ENCODE data around the gene ZNF277. TPM values are rescaled to one million over a fixed set of nuclear protein-coding genes. Genes with fewer than 3 reads are reported as not detected.

ZNF277 gene
- total RNA-seq, 2 donors from 2014 or later = 22.7 to 30.4 TPM

DNA sequence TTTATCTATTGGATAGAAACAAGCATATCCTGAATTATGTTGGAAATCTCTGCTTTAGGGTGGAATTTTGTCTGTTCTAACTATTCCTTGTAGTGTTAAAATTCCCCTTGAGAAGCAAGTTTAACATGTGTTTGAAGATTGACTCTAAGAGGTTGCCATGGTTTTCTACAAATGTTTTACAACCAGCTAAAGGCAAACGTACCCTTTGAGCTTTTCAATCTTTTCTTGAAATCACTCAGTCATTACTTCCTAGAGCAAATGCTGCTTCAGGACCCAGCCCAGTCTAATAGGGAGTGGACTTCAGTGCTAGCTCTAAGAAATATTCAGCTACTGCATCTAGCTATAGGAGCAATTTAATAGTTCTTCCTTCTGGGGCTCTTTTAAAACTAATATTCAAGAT, 125.0 kb downstream of the ZNF277 start:
- ATAC-seq (no peak), DNase-seq (ENCODE audit: low spot score in 2 of 2) (no peak)
- no peak overlapping the region for H3K27ac Mint-ChIP-seq
- H3K9me3 Mint-ChIP-seq = no peaks in the 10 kb centered on the region
- H3K36me3 Mint-ChIP-seq = peaks cover 6 to 7% of the 10 kb centered on the region in 2 donors

DNA sequence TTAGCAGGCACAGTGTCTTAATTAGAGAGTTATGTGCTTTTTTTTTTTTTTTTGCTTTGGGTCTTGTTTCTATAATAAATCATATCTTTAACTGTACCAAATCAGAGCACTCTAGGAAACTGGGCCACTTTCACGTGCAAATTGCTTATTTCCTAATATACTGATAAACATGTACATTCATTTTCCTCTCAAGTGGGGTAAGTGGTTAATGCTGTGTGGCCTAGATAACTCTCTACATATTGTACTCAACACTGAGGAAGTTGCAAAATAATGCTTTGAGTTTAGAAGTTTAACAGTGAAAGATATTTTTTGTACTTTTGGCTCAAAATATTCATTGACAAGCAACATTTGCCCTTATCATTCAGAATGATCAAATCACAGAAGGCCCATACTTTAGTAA, 127.9 kb downstream of the ZNF277 start:
- peaks cover 11 to 14% of the 10 kb centered on the region in 2 donors for H3K36me3 Mint-ChIP-seq
- no peak for DNase-seq (ENCODE audit: low spot score in 2 of 2)
- ATAC-seq = no peak
- no peaks in the 10 kb centered on the region for H3K9me3 Mint-ChIP-seq
- no peak overlapping the region for H3K27ac Mint-ChIP-seq

- H3K36me3 Mint-ChIP-seq = peaks cover 7 to 11% of the 10 kb centered on the region in 2 donors
- H3K27ac Mint-ChIP-seq = no peak overlapping the region
- no peaks in the 10 kb centered on the region for H3K9me3 Mint-ChIP-seq
- DNase-seq (ENCODE audit: low spot score in 2 of 2) (no peak), ATAC-seq (no peak)
Observed at GRCh38 chr7:112336261-112336660, 129.8 kb downstream of the ZNF277 start.

DNA sequence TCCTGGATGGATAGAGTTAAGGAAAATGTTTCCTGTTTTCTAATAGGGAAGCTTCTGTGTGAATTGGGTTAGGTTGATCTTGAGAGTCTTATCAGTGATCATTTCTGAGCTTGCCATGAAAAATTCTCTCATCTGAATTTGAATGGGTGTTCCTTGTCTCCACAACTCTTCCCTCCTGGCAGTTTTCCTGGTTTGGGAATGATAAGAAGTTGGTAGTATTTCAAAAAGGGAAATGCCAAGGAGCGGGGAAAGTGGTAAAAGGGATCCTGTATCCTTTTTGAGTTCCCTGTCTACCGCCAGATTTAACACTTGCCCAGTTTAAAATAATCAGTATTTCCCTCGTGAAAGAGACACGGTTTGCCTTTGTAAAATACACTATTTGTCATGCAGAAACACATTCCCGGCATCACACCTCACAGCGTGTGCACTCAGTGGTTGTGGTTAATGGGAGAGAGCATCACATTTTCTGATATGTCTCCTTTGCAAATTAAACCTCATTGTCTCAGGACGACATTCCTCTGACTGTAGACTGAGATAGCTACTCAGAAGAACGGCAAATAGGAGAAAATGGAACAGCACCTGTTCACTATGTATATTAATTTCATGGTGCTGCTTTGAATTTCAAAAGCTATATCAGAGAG, 130.6 kb downstream of the ZNF277 start:
- H3K36me3 Mint-ChIP-seq = peaks cover 7 to 11% of the 10 kb centered on the region in 2 donors
- H3K9me3 Mint-ChIP-seq = no peaks in the 10 kb centered on the region
- DNase-seq (ENCODE audit: low spot score in 2 of 2) (no peak), ATAC-seq (no peak)
- H3K27ac Mint-ChIP-seq = no peak overlapping the region

DNA sequence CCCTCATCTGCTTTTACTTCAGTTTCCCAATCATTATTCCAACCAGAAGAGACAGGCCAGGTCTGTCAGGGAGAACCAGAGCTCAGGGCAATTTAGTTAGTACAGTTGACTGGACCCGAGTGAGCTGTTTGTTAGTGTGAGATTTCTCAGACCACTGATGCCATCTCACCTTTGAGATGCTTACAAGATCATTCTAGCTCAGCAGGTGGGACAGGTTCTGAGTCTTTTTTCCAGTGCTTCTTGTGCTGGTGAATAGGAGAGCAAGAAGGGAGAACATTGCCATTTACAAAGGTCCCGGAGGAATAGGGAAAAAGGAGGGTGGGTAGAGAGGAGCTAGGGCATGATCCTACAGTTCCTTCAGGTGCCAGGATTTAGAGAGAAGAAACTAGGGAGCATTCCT, 131.4 kb downstream of the ZNF277 start:
- ATAC-seq = no peak
- no peaks in the 10 kb centered on the region for H3K9me3 Mint-ChIP-seq
- peaks cover 11 to 13% of the 10 kb centered on the region in 2 donors for H3K36me3 Mint-ChIP-seq
- H3K27ac Mint-ChIP-seq = no peak overlapping the region
- DNase-seq (ENCODE audit: low spot score in 2 of 2) = no peak

DNA sequence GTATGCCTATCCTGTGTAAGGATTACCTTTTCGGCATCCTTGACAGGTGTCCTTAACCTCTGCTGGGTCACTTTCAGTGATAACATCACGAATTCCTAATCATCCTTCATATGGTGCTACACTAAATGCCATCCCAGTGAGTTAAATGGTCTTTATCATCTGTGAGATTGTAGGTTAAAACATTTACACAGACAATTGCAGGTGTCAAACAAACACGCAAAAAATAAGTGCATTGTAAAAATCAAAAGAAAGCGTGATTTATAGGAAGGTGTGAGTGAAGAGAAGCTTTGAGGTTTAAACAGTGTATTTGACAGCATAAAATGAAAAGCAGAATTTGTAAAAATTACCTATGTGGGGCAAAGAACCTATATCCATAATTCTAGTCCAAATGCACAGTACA, 132.3 kb downstream of the ZNF277 start:
- DNase-seq (ENCODE audit: low spot score in 2 of 2) (no peak), ATAC-seq (no peak)
- H3K36me3 Mint-ChIP-seq = peaks cover 17 to 22% of the 10 kb centered on the region in 2 donors
- H3K27ac Mint-ChIP-seq = no peak overlapping the region
- no peaks in the 10 kb centered on the region for H3K9me3 Mint-ChIP-seq

DNA sequence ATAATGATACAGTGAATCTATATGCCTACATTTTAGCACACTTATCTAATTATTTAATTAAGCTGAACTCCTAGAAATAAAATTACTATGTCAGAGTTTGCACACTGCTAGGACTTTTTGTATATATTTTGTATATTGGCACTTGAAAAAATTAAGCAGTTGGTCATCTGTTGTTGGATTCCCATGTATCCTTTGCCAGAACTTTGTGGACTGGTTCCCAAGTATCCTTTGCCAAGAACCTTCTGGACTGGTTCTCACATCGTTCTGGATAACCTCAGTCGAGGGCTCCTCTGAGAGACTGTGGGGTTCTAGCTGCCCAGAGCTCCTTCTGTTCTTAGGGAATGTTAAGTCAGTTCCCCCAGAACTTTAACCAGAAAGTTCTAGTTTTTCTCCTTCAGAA, 135.0 kb downstream of the ZNF277 start:
- peaks cover 7 to 9% of the 10 kb centered on the region in 2 donors for H3K9me3 Mint-ChIP-seq
- peaks cover 18 to 36% of the 10 kb centered on the region in 2 donors for H3K36me3 Mint-ChIP-seq
- ATAC-seq = no peak
- DNase-seq (ENCODE audit: low spot score in 2 of 2) = no peak
- H3K27ac Mint-ChIP-seq = no peak overlapping the region

- Mint-ChIP-seq H3K27ac (no peak overlapping the region), H3K9me3 (peaks cover 24 to 27% of the 10 kb centered on the region in 2 donors), H3K36me3 (peaks cover 26 to 35% of the 10 kb centered on the region in 2 donors)
- no peak for ATAC-seq
- no peak for DNase-seq (ENCODE audit: low spot score in 2 of 2)
Observed at GRCh38 chr7:112346381-112347060, 140.0 kb downstream of the ZNF277 start.

DNA sequence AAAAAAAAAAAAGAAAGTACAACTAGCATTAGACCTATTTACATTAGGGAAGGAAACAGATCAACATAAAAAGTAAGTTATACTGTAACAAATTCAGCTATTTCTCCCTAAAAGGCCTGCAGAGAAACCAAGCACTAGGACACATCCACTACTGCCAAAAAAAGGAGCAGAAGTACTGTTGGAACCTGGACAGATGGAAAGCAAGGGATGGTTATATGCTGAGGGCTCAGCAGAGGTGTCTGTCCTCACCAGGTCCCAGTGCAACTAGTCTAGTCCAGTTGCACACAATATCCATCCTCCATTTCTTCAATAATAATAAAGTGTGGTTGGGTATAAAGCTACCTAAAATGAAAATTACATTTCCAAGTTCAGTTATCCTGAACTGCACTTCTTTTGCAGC, 140.6 kb downstream of the ZNF277 start:
- Mint-ChIP-seq H3K36me3 (peaks cover 26 to 35% of the 10 kb centered on the region in 2 donors), H3K9me3 (peaks cover 24 to 31% of the 10 kb centered on the region in 2 donors), H3K27ac (no peak overlapping the region)
- DNase-seq (ENCODE audit: low spot score in 2 of 2) (no peak), ATAC-seq (no peak)

- Mint-ChIP-seq H3K27ac (no peak overlapping the region), H3K36me3 (peaks cover 14 to 20% of the 10 kb centered on the region in 2 donors), H3K9me3 (peaks cover 29 to 38% of the 10 kb centered on the region in 2 donors)
- no peak for ATAC-seq
- no peak for DNase-seq (ENCODE audit: low spot score in 2 of 2)
Observed at GRCh38 chr7:112350585-112350984, 144.1 kb downstream of the ZNF277 start.

GRCh38 chr7:112356596-112356995, 150.1 kb downstream of the ZNF277 start:
- Mint-ChIP-seq H3K27ac (no peak overlapping the region), H3K36me3 (no peaks in the 10 kb centered on the region), H3K9me3 (peaks cover 5 to 12% of the 10 kb centered on the region in 2 donors)
- ATAC-seq (no peak), DNase-seq (ENCODE audit: low spot score in 2 of 2) (no peak)

DNA sequence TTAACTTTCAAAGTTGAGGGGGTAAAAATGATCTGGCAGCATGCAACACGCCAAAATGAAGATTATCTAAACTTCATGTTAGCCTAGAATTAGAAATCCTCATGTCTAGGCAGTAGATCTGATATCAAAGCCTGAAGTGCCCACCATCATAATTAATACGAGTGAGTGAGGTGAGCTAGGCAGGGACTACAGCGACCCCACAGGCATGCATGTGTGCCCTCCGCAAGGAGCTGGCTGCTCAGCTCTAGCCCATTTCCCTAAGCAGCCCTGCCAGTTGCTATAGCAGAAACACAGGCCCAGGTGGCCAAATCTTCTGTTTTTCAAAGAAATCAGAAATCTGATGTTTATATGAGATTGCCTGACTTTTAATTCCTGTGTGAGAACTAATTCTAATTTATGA, 150.6 kb downstream of the ZNF277 start:
- H3K27ac Mint-ChIP-seq = no peak overlapping the region
- DNase-seq (ENCODE audit: low spot score in 2 of 2) = no peak
- ATAC-seq = no peak
- peaks cover 5 to 8% of the 10 kb centered on the region in 2 donors for H3K9me3 Mint-ChIP-seq
- no peaks in the 10 kb centered on the region for H3K36me3 Mint-ChIP-seq

DNA sequence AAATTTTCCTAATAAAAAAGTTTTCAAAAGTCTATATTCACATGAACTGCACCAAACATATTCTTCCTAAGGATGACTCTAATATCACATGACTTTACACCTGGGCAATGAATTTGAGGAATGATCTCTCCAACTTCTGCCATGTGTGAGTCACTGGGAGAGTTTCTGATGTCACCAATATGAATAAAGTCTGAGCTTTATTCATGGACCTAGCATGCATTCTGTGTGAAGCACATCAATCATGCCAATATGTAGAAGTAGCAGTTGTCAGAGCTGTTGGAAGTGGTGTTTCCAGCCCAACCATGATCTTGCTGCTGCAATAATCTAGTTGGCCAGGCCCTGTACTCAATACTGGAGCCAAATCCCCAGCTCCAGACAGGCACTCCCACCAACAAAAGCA, 152.0 kb downstream of the ZNF277 start:
- Mint-ChIP-seq H3K9me3 (no peaks in the 10 kb centered on the region), H3K36me3 (no peaks in the 10 kb centered on the region), H3K27ac (no peak overlapping the region)
- DNase-seq (ENCODE audit: low spot score in 2 of 2) (no peak), ATAC-seq (no peak)

DNA sequence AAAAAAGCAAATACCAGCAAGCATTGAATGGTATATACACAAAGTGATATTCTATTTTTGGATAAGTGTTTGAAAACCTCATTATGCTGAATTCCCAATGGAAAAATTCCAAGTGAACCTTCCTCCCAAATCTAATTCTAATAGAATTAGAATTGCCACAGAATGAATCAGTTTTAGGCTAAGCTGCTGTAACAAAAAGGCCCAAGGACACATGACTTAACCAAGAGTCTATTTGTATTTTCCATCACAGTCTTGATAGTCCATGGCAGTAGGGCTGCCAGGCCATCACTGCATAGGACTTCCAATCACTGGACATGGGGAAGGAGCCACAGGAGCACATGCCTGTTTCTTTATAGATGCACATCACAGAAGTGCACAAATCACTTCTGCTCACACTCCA, 152.6 kb downstream of the ZNF277 start:
- ATAC-seq = no peak
- no peak overlapping the region for H3K27ac Mint-ChIP-seq

DNA sequence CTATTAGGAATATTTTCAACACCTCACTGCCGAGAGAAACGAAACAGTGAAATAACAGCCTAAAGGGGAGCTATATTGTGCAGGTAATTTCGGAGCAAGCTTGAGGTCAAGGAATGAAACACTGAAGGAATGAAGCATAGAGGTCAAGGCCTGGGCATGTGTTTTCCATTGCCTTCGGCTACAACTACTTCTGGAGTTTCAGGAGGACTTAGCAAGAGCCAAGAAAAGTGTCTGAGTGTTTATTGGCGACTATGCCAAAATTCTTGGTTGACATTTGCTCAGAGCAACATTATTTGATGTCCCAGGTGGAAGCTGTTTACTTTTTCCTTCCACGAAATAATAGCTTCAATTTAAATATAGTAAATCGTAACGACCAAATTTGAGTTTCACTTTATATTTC, 154.2 kb downstream of the ZNF277 start:
- DNase-seq (ENCODE audit: low spot score in 2 of 2) = no peak
- ATAC-seq = no peak

More for the DNA sequence above, 152.6 kb downstream of the ZNF277 start:
- Mint-ChIP-seq H3K9me3 (no peaks in the 10 kb centered on the region), H3K36me3 (no peaks in the 10 kb centered on the region)
- no peak for DNase-seq (ENCODE audit: low spot score in 2 of 2)

DNA sequence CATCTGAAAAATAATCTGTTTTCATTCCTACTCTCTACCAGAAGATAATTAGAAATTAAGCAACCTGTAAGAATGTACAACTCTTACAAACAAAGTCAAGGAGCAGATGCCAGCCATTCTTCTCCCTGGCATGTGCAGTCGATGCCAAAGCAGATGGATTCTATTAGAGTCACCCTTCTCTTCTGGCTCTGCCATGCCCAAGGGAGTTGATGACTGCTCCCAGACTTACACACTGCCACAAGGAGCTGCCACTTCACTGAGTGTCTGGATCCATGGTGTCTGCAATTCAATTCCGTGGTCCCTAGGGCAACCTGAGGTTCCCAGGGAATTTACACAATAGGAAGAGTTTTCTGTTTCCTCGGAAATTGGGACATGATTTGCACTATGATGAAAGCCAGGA, 154.7 kb downstream of the ZNF277 start:
- ATAC-seq (no peak), DNase-seq (ENCODE audit: low spot score in 2 of 2) (no peak)
- Mint-ChIP-seq H3K9me3 (no peaks in the 10 kb centered on the region), H3K27ac (no peak overlapping the region), H3K36me3 (no peaks in the 10 kb centered on the region)

More for the DNA sequence above, 154.2 kb downstream of the ZNF277 start:
- Mint-ChIP-seq H3K36me3 (no peaks in the 10 kb centered on the region), H3K9me3 (no peaks in the 10 kb centered on the region), H3K27ac (no peak overlapping the region)

DNA sequence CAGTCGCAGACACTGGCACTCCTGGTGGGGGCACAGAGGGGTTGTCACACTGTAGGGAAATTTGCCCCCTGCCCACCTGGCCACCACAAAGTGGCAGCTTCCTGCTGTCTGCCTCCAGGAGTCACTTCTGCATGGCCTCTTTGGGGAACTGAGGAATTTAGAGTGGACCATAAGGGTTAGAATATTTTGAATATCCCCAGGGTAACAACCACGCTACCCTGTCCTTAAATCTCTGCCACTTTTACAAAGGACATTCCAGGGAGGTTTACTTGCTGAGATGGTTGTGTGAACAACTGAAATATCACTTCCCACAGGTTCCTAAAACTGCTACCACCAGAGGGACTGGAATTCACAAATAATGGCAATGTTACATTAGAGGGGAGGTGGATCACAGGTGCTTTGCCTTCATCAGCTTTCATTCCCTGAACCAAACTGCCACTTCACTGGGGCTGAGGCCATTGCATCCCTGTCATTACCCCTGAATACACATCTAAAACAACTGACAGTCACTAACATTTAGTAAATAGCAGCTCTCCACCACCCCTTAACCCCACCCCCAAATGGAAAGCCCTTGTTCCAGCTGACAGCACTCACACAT, 155.7 kb downstream of the ZNF277 start:
- Mint-ChIP-seq H3K36me3 (no peaks in the 10 kb centered on the region), H3K9me3 (no peaks in the 10 kb centered on the region), H3K27ac (no peak overlapping the region)
- DNase-seq (ENCODE audit: low spot score in 2 of 2) = no peak
- ATAC-seq = no peak

GRCh38 chr7:112362731-112363131, 156.2 kb downstream of the ZNF277 start:
- Mint-ChIP-seq H3K36me3 (no peaks in the 10 kb centered on the region), H3K9me3 (no peaks in the 10 kb centered on the region), H3K27ac (no peak overlapping the region)
- DNase-seq (ENCODE audit: low spot score in 2 of 2) = no peak
- no peak for ATAC-seq

Data from activated naive CD4-positive, alpha-beta T cell treated with anti-CD3 and anti-CD28 coated beads, Interleukin-2, amount 50 U/mL, for 72 hours (primary cell).